Gastrocnemius medialis (tissue), 4 donors: Measurements from ENCODE around the gene GNB1L. TPM values are rescaled to one million over a fixed set of nuclear protein-coding genes. Genes with fewer than 3 reads are reported as not detected.

Source experiments
- ATAC-seq, 2 donors: fragments of 150-250 bp; one replicate each; pipeline ENCODE4 v1.9.1; 2016
- DNase-seq, 2 donors: peaks; one replicate each; pipeline ENCODE4 v3.0.0-alpha.2; 2019
- H3K27ac ChIP-seq, 4 donors: fragments of 200-600 bp; sonication (generic); 1 replicate in 1 of 4; 2 replicates in 3 of 4; pipeline ENCODE4 v1.5.1; 2016 to 2018; ENCODE audit warnings: mild to moderate bottlenecking in 2 of 4, moderate library complexity in 1 of 4
- H3K27me3 ChIP-seq, 3 donors: fragments of 200-600 bp; sonication (generic) in 2 of 3; 1 replicate in 1 of 3; 2 replicates in 2 of 3; pipeline versions ENCODE4 v1.5.1 to v1.6.0; 2016 to 2019; ENCODE audit warnings: mild to moderate bottlenecking in 1 of 3, moderate library complexity in 1 of 3
- H3K36me3 ChIP-seq, 2 donors: fragments of 200-600 bp; sonication (generic) in 1 of 2; one replicate each; pipeline ENCODE4 v1.5.1; 2017 to 2018
- H3K4me1 ChIP-seq, 2 donors: fragments of 200-600 bp; sonication (generic) in 1 of 2; one replicate each; pipeline ENCODE4 v1.5.1; 2016 to 2017; ENCODE audit warnings: mild to moderate bottlenecking in 2 of 2
- H3K4me3 ChIP-seq, 4 donors: fragments of 200-600 bp; sonication (generic) in 3 of 4; 1 replicate in 1 of 4; 2 replicates in 3 of 4; pipeline ENCODE4 v1.5.1; 2016 to 2019; ENCODE audit warnings: mild to moderate bottlenecking in 2 of 4
- H3K9me3 ChIP-seq, 3 donors: fragments of 200-600 bp; sonication (generic) in 2 of 3; 1 replicate in 1 of 3; 2 replicates in 2 of 3; pipeline ENCODE4 v1.5.1; 2016 to 2019
- CTCF ChIP-seq, 5 experiments: fragments of 450-650 bp in 3 of 5; fragments of 200-600 bp in 2 of 5; sonication (generic) in 2 of 5; IDR thresholded peaks in 4 of 5; conservative IDR thresholded peaks in 1 of 5; 1 replicate in 4 of 5; 2 replicates in 1 of 5; pipeline ENCODE4 v1.5.1; 2016 to 2019; ENCODE audit warnings: antibody characterized with exemption in 5 of 5, mild to moderate bottlenecking in 3 of 5, moderate library complexity in 3 of 5
- POLR2A ChIP-seq, 2 donors: fragments of 450-650 bp; IDR thresholded peaks; one replicate each; pipeline ENCODE4 v1.6.1; 2017; ENCODE audit warnings: antibody characterized with exemption in 2 of 2, mild to moderate bottlenecking in 2 of 2, moderate library complexity in 2 of 2
- in situ Hi-C, 4 donors: fragments of 200-750 bp; cut with MboI; loops; one replicate each; pipeline versions ENCODE4 v1.15.0 to v1.8.0; 2017; ENCODE audit warnings: low sequenced_read_pairs in 4 of 4
- intact Hi-C: fragments of 100-400 bp; cut with DNase I; formaldehyde crosslinking; loops from one replicate; pipeline ENCODE4 v1.15.1; 2023; ENCODE audit warnings: low total_unique reads
- total RNA-seq, 4 donors: library from RNA; depleted of rRNA; stranded (reverse); fragments of >200 nt; gene quantifications; one replicate each; pipeline versions ENCODE4 v1.1.0 to v1.2.3, GENCODE V29; 2016

GNB1L gene
- total RNA-seq, 4 donors from 2014 or later: 4.4 to 9.6 (median 6.7) TPM

- ATAC-seq (peak; percentile 47 to 61), DNase-seq (peak in 1 of 2 donors; percentile 59)
- Histone ChIP-seq H3K4me1 (peaks cover 25 to 28% of the 10 kb centered on the region in 2 donors), H3K36me3 (no peaks in the 10 kb centered on the region), H3K4me3 (no peak overlapping the region), H3K9me3 (no peaks in the 10 kb centered on the region), H3K27me3 (no peaks in the 10 kb centered on the region), H3K27ac (peak overlapping the region in 2 of 4 donors; percentile 20 to 54)
- in situ Hi-C loops (no loop called here), intact Hi-C loops (no loop called here)
- TF ChIP-seq POLR2A (IDR thresholded peaks at IDR 0.05) (no peak), CTCF (IDR thresholded peaks at IDR 0.05 in 4 of 5, conservative IDR thresholded peaks at IDR 0.05 in 1 of 5) (no peak)
These were observed 10.2 kb downstream of the GNB1L start for GRCh38 chr22:19844377-19845053.

- in situ Hi-C loops (no loop called here), intact Hi-C loops (no loop called here)
- Histone ChIP-seq H3K9me3 (no peaks in the 10 kb centered on the region), H3K27me3 (no peaks in the 10 kb centered on the region), H3K27ac (peak overlapping the region in 2 of 4 donors; percentile 20 to 54), H3K4me1 (peaks cover 20 to 22% of the 10 kb centered on the region in 2 donors), H3K36me3 (no peaks in the 10 kb centered on the region), H3K4me3 (no peak overlapping the region)
- TF ChIP-seq POLR2A (IDR thresholded peaks at IDR 0.05) (no peak), CTCF (IDR thresholded peaks at IDR 0.05 in 4 of 5, conservative IDR thresholded peaks at IDR 0.05 in 1 of 5) (no peak)
- DNase-seq: no peak
- ATAC-seq: peak in 1 of 2 donors; percentile 3
These were observed 10.8 kb downstream of the GNB1L start for GRCh38 chr22:19843857-19844376.

DNA sequence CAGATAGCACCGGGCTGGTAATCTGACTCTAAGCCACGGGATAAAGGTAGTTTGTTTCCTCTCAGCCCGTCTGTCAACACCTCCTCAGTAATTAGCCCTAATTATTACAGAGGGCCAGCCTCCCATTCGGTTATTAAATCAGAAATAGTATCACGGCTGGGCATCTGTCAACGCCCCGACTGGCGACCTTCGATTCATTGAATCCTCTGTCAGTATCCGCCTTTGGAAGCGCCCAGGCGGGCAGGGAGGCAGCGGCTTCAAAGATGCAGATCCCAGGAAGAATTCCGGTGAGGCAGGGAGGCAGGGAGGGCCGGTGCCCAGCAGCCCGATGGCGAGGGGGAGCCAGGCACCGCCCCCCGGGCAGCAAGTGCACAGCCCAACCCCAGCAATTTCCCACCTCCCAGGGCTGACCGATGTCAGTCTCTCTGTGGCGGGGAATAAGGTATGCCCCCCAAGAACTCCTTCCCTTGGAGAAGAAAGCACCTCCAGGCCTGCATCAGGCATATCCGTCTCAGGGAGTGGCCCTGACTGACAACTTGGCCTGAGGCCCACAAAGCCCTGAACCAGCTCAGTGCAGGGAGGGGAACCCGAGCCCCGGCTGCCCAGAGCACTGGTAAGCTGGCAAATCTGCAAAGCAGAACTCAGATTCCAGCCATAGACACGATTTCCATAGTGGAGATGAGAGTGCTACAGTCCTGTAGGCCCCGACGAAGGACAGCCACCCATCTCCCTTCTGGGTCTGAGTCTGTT is 11.4 kb downstream of the GNB1L start:
- Histone ChIP-seq H3K27ac (peak overlapping the region in 1 of 4 donors; percentile 54), H3K36me3 (no peaks in the 10 kb centered on the region), H3K27me3 (no peaks in the 10 kb centered on the region), H3K9me3 (no peaks in the 10 kb centered on the region), H3K4me3 (no peak overlapping the region), H3K4me1 (peaks cover 16% of the 10 kb centered on the region in 2 donors)
- no peak for DNase-seq
- no peak for ATAC-seq
- intact Hi-C loops (no loop called here), in situ Hi-C loops (no loop called here)
- no peak for TF ChIP-seq CTCF (IDR thresholded peaks at IDR 0.05 in 4 of 5, conservative IDR thresholded peaks at IDR 0.05 in 1 of 5)
- TF ChIP-seq POLR2A (IDR thresholded peaks at IDR 0.05): no peak

- H3K27ac ChIP-seq: no peak overlapping the region
- no peaks in the 10 kb centered on the region for H3K27me3 ChIP-seq
- H3K9me3 ChIP-seq: no peaks in the 10 kb centered on the region
- no peak overlapping the region for H3K4me3 ChIP-seq
- in situ Hi-C loops: no loop called here
- intact Hi-C loops: no loop called here
- TF ChIP-seq POLR2A (IDR thresholded peaks at IDR 0.05) (no peak), CTCF (IDR thresholded peaks at IDR 0.05 in 4 of 5, conservative IDR thresholded peaks at IDR 0.05 in 1 of 5) (no peak)
- no peaks in the 10 kb centered on the region for H3K36me3 ChIP-seq
- peaks cover 16% of the 10 kb centered on the region in 2 donors for H3K4me1 ChIP-seq
- DNase-seq (no peak), ATAC-seq (no peak)
These were observed 12.1 kb downstream of the GNB1L start for GRCh38 chr22:19842393-19843106.
